ENCODE measurements around the gene TUBB4B.

GRCh38 chr9:137236936-137237421 lies 4.1 kb upstream of the TUBB4B start:
- TF ChIP-seq, protein P1, sequence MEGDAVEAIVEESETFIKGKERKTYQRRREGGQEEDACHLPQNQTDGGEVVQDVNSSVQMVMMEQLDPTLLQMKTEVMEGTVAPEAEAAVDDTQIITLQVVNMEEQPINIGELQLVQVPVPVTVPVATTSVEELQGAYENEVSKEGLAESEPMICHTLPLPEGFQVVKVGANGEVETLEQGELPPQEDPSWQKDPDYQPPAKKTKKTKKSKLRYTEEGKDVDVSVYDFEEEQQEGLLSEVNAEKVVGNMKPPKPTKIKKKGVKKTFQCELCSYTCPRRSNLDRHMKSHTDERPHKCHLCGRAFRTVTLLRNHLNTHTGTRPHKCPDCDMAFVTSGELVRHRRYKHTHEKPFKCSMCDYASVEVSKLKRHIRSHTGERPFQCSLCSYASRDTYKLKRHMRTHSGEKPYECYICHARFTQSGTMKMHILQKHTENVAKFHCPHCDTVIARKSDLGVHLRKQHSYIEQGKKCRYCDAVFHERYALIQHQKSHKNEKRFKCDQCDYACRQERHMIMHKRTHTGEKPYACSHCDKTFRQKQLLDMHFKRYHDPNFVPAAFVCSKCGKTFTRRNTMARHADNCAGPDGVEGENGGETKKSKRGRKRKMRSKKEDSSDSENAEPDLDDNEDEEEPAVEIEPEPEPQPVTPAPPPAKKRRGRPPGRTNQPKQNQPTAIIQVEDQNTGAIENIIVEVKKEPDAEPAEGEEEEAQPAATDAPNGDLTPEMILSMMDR (IDR thresholded peaks at IDR 0.05 in 8 of 11, conservative IDR thresholded peaks at IDR 0.05 in 3 of 11), result no peak
- TF ChIP-seq POLR2AphosphoS5 (IDR thresholded peaks at IDR 0.05) (no peak), POLR2A (IDR thresholded peaks at IDR 0.05) (no peak)
